ENCODE measurements around the gene FAM110A. TPM values are rescaled to one million over a fixed set of nuclear protein-coding genes. Genes with fewer than 3 reads are reported as not detected.
"Not testable (repeated sequence)": the region's sequence is repeated elsewhere in the genome, so short reads cannot be mapped to it uniquely, and the experiment has no call there.

The FAM110A gene
- total RNA-seq = 10 to 100 TPM; 12.0 to 25.7 TPM

- peak; percentile 92 to 96 for DNase-seq (ENCODE audit: low spot score in 2 of 2)
- Mint-ChIP-seq H3K27ac (peak within 1 kb of the TSS; percentile 80 to 91), H3K36me3 (peaks cover 0 to 13% of the 10 kb centered on the region in 2 donors), H3K9me3 (peaks cover 0 to 4% of the 10 kb centered on the region in 2 donors)
- peak; percentile 87 to 93 for ATAC-seq
These were observed at the start of gene FAM110A for GRCh38 chr20:833450-834150. Gene FAM110A (plus strand): TSS chr20:833715. CDS start chr20:844805, 11,090 bp downstream.

GRCh38 chr20:787825-788224 is 45.7 kb upstream of the FAM110A start:
- no peak for DNase-seq (ENCODE audit: low spot score in 2 of 2)
- H3K27ac Mint-ChIP-seq = no peak overlapping the region
- ATAC-seq = no peak
- peaks cover 9 to 24% of the 10 kb centered on the region in 2 donors for H3K9me3 Mint-ChIP-seq
- H3K36me3 Mint-ChIP-seq = peaks cover 24 to 25% of the 10 kb centered on the region in 2 donors

DNA sequence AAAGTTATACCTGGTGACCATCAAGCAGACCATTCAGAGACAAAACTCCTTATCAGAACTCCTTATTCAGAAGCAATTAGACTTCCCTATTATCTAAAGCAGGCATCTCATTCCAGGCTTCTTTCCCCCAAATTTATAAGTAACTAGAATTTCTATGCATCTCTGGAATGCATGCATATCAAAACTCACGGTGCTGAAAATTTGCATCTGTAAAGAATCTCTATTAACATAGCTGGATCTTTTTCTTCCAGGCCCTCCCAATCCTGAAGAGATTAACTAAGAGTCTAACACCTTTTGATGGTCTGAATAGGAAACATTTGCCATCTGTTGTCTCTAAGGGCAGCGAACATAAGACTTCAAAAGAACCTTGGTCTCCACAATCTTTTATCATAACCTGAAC is 42.5 kb upstream of the FAM110A start:
- no peak for ATAC-seq
- peaks cover 5 to 20% of the 10 kb centered on the region in 2 donors for H3K9me3 Mint-ChIP-seq
- no peak overlapping the region for H3K27ac Mint-ChIP-seq
- H3K36me3 Mint-ChIP-seq = peaks cover 6 to 10% of the 10 kb centered on the region in 2 donors
- no peak for DNase-seq (ENCODE audit: low spot score in 2 of 2)

DNA sequence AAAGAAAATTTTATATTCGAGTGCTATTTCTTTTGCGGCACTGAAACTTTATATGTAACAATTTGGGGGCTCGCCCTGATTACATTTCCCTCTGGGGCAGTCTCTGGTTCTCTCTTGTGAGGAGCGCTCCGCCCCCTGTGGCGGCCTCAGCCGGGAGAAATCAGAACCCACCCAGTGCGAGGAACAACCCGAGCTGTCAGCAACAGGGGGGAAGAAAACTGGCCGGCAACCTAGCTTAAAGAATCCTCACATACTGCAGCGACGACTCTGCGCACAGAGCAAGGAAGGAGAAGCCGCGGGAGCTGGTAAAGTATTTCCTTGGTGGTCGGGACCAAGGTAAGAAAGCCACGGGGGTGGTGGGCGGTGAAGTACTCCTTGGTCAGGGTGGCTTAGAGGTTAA is 41.3 kb upstream of the FAM110A start:
- H3K27ac Mint-ChIP-seq = no peak overlapping the region
- peaks cover 6 to 10% of the 10 kb centered on the region in 2 donors for H3K36me3 Mint-ChIP-seq
- no peak for ATAC-seq
- H3K9me3 Mint-ChIP-seq = peaks cover 5 to 20% of the 10 kb centered on the region in 2 donors
- DNase-seq (ENCODE audit: low spot score in 2 of 2) = no peak

GRCh38 chr20:796921-797320 is 36.6 kb upstream of the FAM110A start:
- no peak for DNase-seq (ENCODE audit: low spot score in 2 of 2)
- H3K9me3 Mint-ChIP-seq = peaks cover 2 to 12% of the 10 kb centered on the region in 2 donors
- ATAC-seq = no peak
- peaks cover 3 to 6% of the 10 kb centered on the region in 2 donors for H3K36me3 Mint-ChIP-seq
- no peak overlapping the region for H3K27ac Mint-ChIP-seq

- H3K27ac Mint-ChIP-seq; DNase-seq (ENCODE audit: low spot score in 2 of 2); H3K36me3 Mint-ChIP-seq; H3K9me3 Mint-ChIP-seq; ATAC-seq: not testable (repeated sequence)
These were observed 34.8 kb upstream of the FAM110A start for GRCh38 chr20:798746-799145.

GRCh38 chr20:800026-800425 is 33.5 kb upstream of the FAM110A start:
- ATAC-seq; H3K36me3 Mint-ChIP-seq; DNase-seq (ENCODE audit: low spot score in 2 of 2); H3K9me3 Mint-ChIP-seq; H3K27ac Mint-ChIP-seq: not testable (repeated sequence)

- no peak for ATAC-seq
These were observed 31.8 kb upstream of the FAM110A start for GRCh38 chr20:801678-802077.

DNA sequence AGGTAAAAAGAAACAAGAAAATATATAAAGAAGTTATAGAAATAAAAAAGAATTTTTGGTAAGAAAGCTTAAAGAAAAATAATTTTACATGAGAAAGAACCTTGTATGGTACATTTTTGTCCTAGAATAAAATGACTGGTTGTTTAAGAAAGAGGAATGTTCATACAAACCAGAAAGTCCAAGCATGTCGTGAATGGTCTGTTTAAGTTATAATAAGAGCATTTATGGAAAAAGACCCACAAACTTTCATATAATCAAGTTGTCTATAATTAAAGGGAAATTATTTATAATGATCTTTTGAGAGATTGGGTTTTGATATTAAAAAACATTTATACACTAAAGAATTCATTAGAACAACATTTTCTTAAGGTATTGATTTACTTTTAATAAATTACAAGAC is 27.8 kb upstream of the FAM110A start:
- no peak for DNase-seq (ENCODE audit: low spot score in 2 of 2)
- H3K27ac Mint-ChIP-seq = no peak overlapping the region
- peaks cover 4 to 8% of the 10 kb centered on the region in 2 donors for H3K36me3 Mint-ChIP-seq
- ATAC-seq = no peak
- peaks cover 0 to 8% of the 10 kb centered on the region in 2 donors for H3K9me3 Mint-ChIP-seq

More at GRCh38 chr20:801678-802077, 31.8 kb upstream of the FAM110A start:
- Mint-ChIP-seq H3K36me3 (peaks cover 4 to 8% of the 10 kb centered on the region in 2 donors), H3K27ac (no peak overlapping the region), H3K9me3 (peaks cover 0 to 8% of the 10 kb centered on the region in 2 donors)
- no peak for DNase-seq (ENCODE audit: low spot score in 2 of 2)

DNA sequence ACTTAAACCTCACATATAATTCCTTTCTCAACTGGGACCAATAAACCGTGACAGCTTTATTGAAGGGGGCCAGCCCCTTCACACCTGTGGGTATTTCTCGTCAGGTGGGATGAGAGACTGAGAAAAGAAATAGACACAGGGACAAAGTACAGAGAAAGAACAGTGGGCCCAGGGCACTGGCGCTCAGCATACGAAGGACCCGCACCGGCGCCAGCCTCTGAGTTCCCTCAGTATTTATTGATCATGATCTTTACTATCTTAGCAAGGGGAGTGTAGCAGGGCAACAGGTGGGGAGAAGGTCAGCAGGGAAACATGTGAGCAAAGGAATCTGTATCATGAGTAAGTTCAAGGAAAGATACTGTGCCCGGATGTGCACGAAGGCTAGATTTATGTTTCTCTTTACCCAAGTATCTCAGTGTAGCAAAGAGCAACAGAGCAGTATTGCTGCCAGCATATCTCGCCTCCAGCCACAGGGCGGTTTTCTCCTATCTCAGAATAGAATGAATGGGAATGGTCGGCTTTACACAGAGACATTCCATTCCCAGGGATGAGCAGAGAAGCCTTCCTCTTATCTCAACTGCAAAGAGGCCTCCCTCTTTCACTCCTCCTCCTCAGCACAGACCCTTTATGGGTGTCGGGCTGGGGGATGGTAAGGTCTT is 21.6 kb upstream of the FAM110A start:
- ATAC-seq; H3K27ac Mint-ChIP-seq; H3K36me3 Mint-ChIP-seq; H3K9me3 Mint-ChIP-seq; DNase-seq (ENCODE audit: low spot score in 2 of 2): not testable (repeated sequence)

GRCh38 chr20:812435-812814 is 21.1 kb upstream of the FAM110A start:
- not testable (repeated sequence) for H3K36me3 Mint-ChIP-seq; DNase-seq (ENCODE audit: low spot score in 2 of 2); H3K27ac Mint-ChIP-seq; H3K9me3 Mint-ChIP-seq; ATAC-seq

DNA sequence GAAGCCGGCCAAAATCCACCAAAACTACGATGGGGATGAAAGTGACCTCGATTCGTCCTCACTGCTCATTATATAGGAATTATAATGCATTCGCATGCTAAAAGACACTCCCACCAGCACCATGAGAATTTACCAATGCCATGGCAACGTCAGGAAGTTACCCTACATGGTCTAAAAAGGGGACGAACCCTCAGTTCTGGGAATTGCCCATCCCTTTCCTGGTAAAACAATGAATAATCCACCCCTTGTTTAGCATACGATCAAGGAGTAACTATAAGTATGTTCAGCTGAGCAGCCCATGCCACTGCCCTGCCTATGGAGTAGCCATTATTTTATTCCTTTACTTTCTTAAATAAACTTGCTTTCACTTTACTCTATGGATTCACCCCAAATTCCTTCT is 20.1 kb upstream of the FAM110A start:
- Mint-ChIP-seq H3K36me3 (no peaks in the 10 kb centered on the region), H3K9me3 (no peaks in the 10 kb centered on the region), H3K27ac (no peak overlapping the region)
- no peak for DNase-seq (ENCODE audit: low spot score in 2 of 2)
- no peak for ATAC-seq

DNA sequence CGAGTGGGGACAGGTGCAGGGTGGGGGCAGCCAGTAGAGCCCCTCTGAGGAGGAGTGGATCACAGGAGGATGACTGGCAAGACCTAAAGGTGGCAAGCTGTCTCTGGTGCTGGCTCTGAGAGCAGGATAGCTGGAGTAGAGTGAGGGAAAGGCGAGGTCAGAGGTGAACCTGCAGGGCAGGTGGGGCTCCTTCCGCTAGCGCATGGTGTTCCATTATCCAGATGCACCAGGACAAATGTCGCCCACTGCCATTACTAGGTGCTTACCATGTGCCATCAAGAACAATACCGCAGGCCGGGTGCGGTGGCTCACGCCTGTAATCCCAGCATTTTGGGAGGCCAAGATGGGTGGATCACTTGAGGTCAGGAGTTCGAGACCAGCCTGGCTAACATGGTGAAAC is 18.3 kb upstream of the FAM110A start:
- Mint-ChIP-seq H3K27ac (no peak overlapping the region), H3K9me3 (no peaks in the 10 kb centered on the region), H3K36me3 (no peaks in the 10 kb centered on the region)
- ATAC-seq (no peak), DNase-seq (ENCODE audit: low spot score in 2 of 2) (no peak)

GRCh38 chr20:815914-816606 is 17.5 kb upstream of the FAM110A start:
- Mint-ChIP-seq H3K27ac (no peak overlapping the region), H3K36me3 (no peaks in the 10 kb centered on the region), H3K9me3 (no peaks in the 10 kb centered on the region)
- DNase-seq (ENCODE audit: low spot score in 2 of 2) (peak; percentile 62 to 63), ATAC-seq (peak; percentile 46 to 52)

DNA sequence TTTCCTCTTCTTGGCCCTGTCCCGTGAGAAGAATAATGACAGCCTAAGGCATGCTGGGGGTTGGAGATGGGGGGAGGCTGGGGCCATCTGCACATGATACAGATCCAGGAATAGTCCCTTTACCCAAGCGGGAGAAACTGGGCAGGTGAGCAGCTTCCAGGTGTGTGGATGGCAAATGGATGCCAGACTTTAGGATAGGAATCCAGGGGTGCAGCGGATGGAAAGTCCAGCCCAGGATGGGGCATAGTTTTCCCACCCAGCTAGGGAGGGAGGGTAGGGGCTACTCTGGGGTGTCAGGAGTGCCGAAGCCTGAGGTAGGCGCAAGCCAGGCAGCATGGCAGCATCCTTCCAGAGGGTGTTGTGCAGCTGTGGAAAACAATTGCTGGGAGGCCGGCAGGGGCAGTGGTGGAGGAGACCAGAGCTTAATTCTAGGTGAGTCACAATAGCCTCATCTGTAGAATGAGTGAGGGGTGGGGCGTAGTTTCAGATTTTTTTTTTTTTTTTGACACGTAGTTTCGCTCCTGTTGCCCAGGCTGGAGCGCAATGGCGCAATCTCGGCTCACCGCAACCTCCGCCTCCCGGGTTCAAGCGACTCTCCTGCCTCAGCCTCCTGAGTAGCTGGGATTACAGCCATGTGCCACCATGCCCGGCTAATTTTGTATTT is 15.4 kb upstream of the FAM110A start:
- Mint-ChIP-seq H3K9me3 (no peaks in the 10 kb centered on the region), H3K27ac (no peak overlapping the region), H3K36me3 (no peaks in the 10 kb centered on the region)
- DNase-seq (ENCODE audit: low spot score in 2 of 2) = no peak
- ATAC-seq = peak in 1 of 2 donors; percentile 28

DNA sequence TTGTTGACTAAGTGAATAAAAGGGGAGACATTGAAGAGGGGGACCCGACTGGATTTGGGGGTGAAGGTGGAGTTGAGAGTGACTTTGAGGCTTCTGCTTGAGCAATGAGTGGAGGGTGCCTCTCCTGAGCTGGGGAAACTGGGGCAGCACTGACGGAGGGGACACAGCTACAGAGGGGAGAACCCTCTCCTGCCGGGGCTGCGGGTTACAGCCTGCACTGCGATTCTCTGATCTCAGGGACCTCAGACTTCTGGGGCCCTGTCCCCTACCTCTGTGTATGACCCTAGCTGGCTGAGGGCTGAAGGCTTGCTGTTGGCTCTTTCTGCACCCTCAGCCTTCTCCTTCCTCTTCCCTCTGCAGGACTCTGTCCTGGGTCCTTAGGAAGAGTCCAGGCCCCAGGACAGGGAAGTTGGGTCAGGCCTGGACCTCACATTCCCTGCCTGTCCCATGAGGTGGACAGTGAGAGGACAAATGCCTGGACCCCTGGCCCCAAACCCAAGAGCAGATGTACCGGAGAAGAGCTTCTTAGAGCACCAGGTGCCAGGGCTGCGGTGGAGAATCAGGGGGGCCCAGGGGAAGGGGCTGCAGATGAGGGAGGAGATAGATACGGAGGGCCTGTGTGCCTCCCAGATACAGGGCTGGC is 13.7 kb upstream of the FAM110A start:
- no peak for DNase-seq (ENCODE audit: low spot score in 2 of 2)
- Mint-ChIP-seq H3K36me3 (no peaks in the 10 kb centered on the region), H3K9me3 (no peaks in the 10 kb centered on the region), H3K27ac (peak overlapping the region; percentile 10 to 37)
- ATAC-seq = no peak
